Measurements from ENCODE around the gene ARHGAP42. TPM values are rescaled to one million over a fixed set of nuclear protein-coding genes. Genes with fewer than 3 reads are reported as not detected.

ARHGAP42 gene
- total and polyA plus RNA-seq, 2 of the 4 experiments (the other 2 are of a cell fraction), result 2.9 to 7.3 TPM

DNA sequence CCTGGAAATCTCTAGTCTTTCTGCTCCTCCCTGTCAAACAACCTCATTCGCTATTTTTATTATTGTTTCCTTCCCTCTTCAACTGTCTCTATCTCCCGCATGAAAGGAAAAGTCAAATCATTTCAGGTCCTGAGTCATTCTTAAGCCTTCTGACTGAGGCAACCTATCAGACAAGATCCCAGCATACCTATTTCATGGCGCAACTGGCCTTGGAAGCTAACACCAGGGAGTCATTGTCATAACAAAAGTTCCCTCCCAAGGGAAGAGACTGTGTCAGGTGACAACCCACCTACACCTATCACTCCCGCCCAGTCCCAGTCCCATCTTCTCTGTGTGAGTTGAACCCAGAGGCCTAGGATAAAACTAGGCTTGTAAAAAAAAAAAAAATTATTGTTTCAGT lies 10.2 kb upstream of the ARHGAP42 start:
- H3K9me1 ChIP-seq (ENCODE audit: insufficient read depth, low read length), result peaks cover 9% of the 10 kb centered on the region
- no peaks in the 10 kb centered on the region for H3K27me3 ChIP-seq (ENCODE audit: control insufficient read depth, insufficient read depth, low read length)
- H2AK9ac ChIP-seq (replicated peaks; ENCODE audit: low read depth, low read length, poor library complexity), result peak overlapping the region; percentile 51
- in situ Hi-C loops (cut with MboI; ENCODE audit: low sequenced_read_pairs), result loop anchor here (5.0 kb wide), 1 partner anchor 255 kb away; no protein-coding TSS in a partner anchor
- H2BK5ac ChIP-seq (ENCODE audit: low read depth, low read length, poor library complexity, severe bottlenecking), result no peak overlapping the region
- no peak for ATAC-seq (ENCODE audit: low read depth)
- H2BK120ac ChIP-seq (ENCODE audit: low read depth, low read length), result peak overlapping the region; percentile 46
- H3K56ac ChIP-seq (ENCODE audit: extremely low read depth, insufficient read depth, low read length), result no peak overlapping the region
- no CpG with 5 or more reads among the region's 4 CpGs for WGBS, 2 experiments (ENCODE audit: extremely low coverage in 2 of 2, insufficient read length in 1 of 2)
- H3K9ac ChIP-seq (ENCODE audit: low read depth, low read length), result no peak overlapping the region
- H2AFZ ChIP-seq (replicated peaks; ENCODE audit: low read length, poor library complexity), result no peak overlapping the region
- BruUV-seq (replicated peaks), result no TSS peak
- H4K5ac ChIP-seq (ENCODE audit: low read depth, low read length), result no peak overlapping the region
- H4K20me1 ChIP-seq (ENCODE audit: insufficient read depth, low read length), result no peaks in the 10 kb centered on the region
- no peak overlapping the region for H3K14ac ChIP-seq (replicated peaks; ENCODE audit: low read depth, low read length)
- peak; percentile 49 for DNase-seq
- no peak overlapping the region for H3K18ac ChIP-seq (ENCODE audit: low read depth, low read length)
- H3K4me2 ChIP-seq (ENCODE audit: low read depth, low read length), result no peak overlapping the region
- peak overlapping the region; percentile 24 for H3K4ac ChIP-seq (ENCODE audit: low read depth, low read length)
- no peak overlapping the region for H3K23ac ChIP-seq (ENCODE audit: low read depth, low read length)
- H3K4me3 ChIP-seq (ENCODE audit: insufficient read depth, low read depth, low read length), result no peak overlapping the region
- H3K79me1 ChIP-seq (ENCODE audit: low read depth in 1 of 2, low read length in 2 of 2), result no peaks in the 10 kb centered on the region
- peak; percentile 68; the same call in 1 of the 2 replicates for TF ChIP-seq CEBPB (IDR thresholded peaks at IDR 0.05; ENCODE audit: low read depth, low read length)
- TF ChIP-seq NFE2L2 (IDR thresholded peaks at IDR 0.05; ENCODE audit: low read depth, low read length), result no peak
- peaks cover 8% of the 10 kb centered on the region for H3K4me1 ChIP-seq (ENCODE audit: control insufficient read depth, insufficient read depth, low read length)
- intact Hi-C loops (cut with micrococcal nuclease), result no loop called here
- H2BK20ac ChIP-seq (ENCODE audit: low read depth, low read length), result no peak overlapping the region
- H2AK5ac ChIP-seq (ENCODE audit: low read depth, low read length), result peak overlapping the region; percentile 60; the same call in 1 of the 2 replicates
- no peak overlapping the region for H4K8ac ChIP-seq (ENCODE audit: low read depth in 2 of 2, low read length in 2 of 2)
- dilution Hi-C loops (cut with HindIII; ENCODE audit: low sequenced_read_pairs, unreplicated experiment), result no loop called here
- no peak overlapping the region for H4K91ac ChIP-seq (ENCODE audit: insufficient read depth, low read depth, low read length)
- CTCF ChIA-PET, result no interaction called here
- no peaks in the 10 kb centered on the region for H3K9me3 ChIP-seq (ENCODE audit: control insufficient read depth, insufficient read depth, low read length)
- no peaks in the 10 kb centered on the region for H3K36me3 ChIP-seq (ENCODE audit: control insufficient read depth, insufficient read depth, low read length)
- POLR2A ChIA-PET (ENCODE audit: unreplicated experiment), result no interaction called here
- no peak overlapping the region for H3K27ac ChIP-seq (ENCODE audit: insufficient read depth, low read length)
- H2BK15ac ChIP-seq (ENCODE audit: low read depth, low read length), result 0 out of 3 replicates have a peak overlapping the region, but pooled peaks have one; percentile 21

Measured in IMR-90 (cell line).